H1 (cell line): Measurements from ENCODE around the gene DCBLD2. TPM values are rescaled to one million over a fixed set of nuclear protein-coding genes. Genes with fewer than 3 reads are reported as not detected.

Source experiments
- CTCF ChIA-PET: fragments of 300-600 bp; sonication (Branson Sonifier 250); formaldehyde crosslinking; loops from one replicate; lab custom pipeline; 2021; ENCODE audit not compliant: partially characterized antibody; lab: Charles Lee
- POLR2A ChIA-PET: fragments of 300-600 bp; sonication (Branson Sonifier 250); formaldehyde crosslinking; loops from one replicate; lab custom pipeline; 2021; ENCODE audit warnings: inconsistent platforms; ENCODE audit not compliant: partially characterized antibody; lab: Charles Lee
- DNase-seq, 2 experiments: peaks; one replicate each; pipeline versions ENCODE4 v3.0.0 to v3.0.0-alpha.2; 2010 to 2022; ENCODE audit warnings: low spot score in 2 of 2, low read depth in 1 of 2, mixed read lengths in 1 of 2
- FAIRE-seq: peaks from 2 replicates; lab custom pipeline; 2011; peaks lifted over from hg19 to GRCh38; lab: Jason Lieb, UNC
- H2AFZ ChIP-seq: 2 replicates; pipeline ENCODE4 v1.8.1; 2012; ENCODE audit warnings: low read length, inconsistent platforms
- H2AK5ac ChIP-seq: 2 replicates; pipeline ENCODE4 v1.6.1; 2013; ENCODE audit warnings: low read depth, low read length
- H2BK120ac ChIP-seq: replicated peaks from 2 replicates; pipeline ENCODE3; 2013; ENCODE audit warnings: low read depth, low read length, inconsistent platforms
- H2BK12ac ChIP-seq: 2 replicates; pipeline ENCODE4 v1.6.1; 2013; ENCODE audit warnings: low read depth, low read length
- H2BK15ac ChIP-seq: 2 replicates; pipeline ENCODE4 v1.6.1; 2013; ENCODE audit warnings: low read length
- H2BK20ac ChIP-seq: 2 replicates; pipeline ENCODE4 v1.6.1; 2013; ENCODE audit warnings: low read length
- H2BK5ac ChIP-seq: 2 replicates; pipeline ENCODE4 v1.6.1; 2013; ENCODE audit warnings: low read depth, low read length
- H3K14ac ChIP-seq: 2 replicates; pipeline ENCODE4 v1.6.1; 2013; ENCODE audit warnings: inconsistent platforms; ENCODE audit not compliant: insufficient read length
- H3K18ac ChIP-seq: 2 replicates; pipeline ENCODE4 v1.6.1; 2013; ENCODE audit warnings: low read length; ENCODE audit errors: extremely low read depth
- H3K23ac ChIP-seq: 2 replicates; pipeline ENCODE4 v1.6.1; 2013; ENCODE audit warnings: inconsistent platforms; ENCODE audit not compliant: insufficient read length
- H3K23me2 ChIP-seq: 2 replicates; pipeline ENCODE4 v1.6.1; 2013; ENCODE audit warnings: low read depth, low read length
- H3K27ac ChIP-seq: 2 replicates; pipeline ENCODE4 v1.6.1; 2011; ENCODE audit warnings: low read depth, low read length, inconsistent platforms
- H3K27me3 ChIP-seq, 4 experiments: replicated peaks in 1 of 4; 1 replicate in 1 of 4; 2 replicates in 3 of 4; pipeline versions ENCODE4 v1.6.1 to v1.8.1; 2011 to 2013; ENCODE audit warnings: low read length in 3 of 4, mild to moderate bottlenecking in 3 of 4, inconsistent platforms in 2 of 4, mixed read lengths in 2 of 4, moderate library complexity in 1 of 4; ENCODE audit not compliant: control insufficient read depth in 3 of 4, insufficient read depth in 3 of 4; ENCODE audit errors: extremely low read depth in 1 of 4
- H3K36me3 ChIP-seq, 4 experiments: 2 replicates each; pipeline versions ENCODE4 v1.6.1 to v1.8.1; 2011 to 2013; ENCODE audit warnings: mild to moderate bottlenecking in 4 of 4, low read length in 3 of 4, moderate library complexity in 2 of 4, control low read depth in 1 of 4, inconsistent platforms in 1 of 4; ENCODE audit not compliant: insufficient read depth in 4 of 4, control insufficient read depth in 2 of 4
- H3K4ac ChIP-seq: replicated peaks from 2 replicates; pipeline ENCODE3; 2013; ENCODE audit warnings: low read length, low read depth, mixed read lengths, inconsistent platforms; ENCODE audit not compliant: insufficient read length
- H3K4me1 ChIP-seq, 4 experiments: replicated peaks in 1 of 4; 1 replicate in 1 of 4; 2 replicates in 3 of 4; pipeline versions ENCODE4 v1.6.1 to v1.8.1; 2011 to 2013; ENCODE audit warnings: low read length in 3 of 4, inconsistent platforms in 2 of 4, mixed read lengths in 1 of 4; ENCODE audit not compliant: insufficient read depth in 4 of 4, control insufficient read depth in 3 of 4
- H3K4me2 ChIP-seq, 2 experiments: 2 replicates each; pipeline versions ENCODE4 v1.6.1 to v1.8.1; 2011 to 2013; ENCODE audit warnings: low read depth in 2 of 2, low read length in 2 of 2, control low read depth in 1 of 2, inconsistent platforms in 1 of 2, mild to moderate bottlenecking in 1 of 2; ENCODE audit not compliant: insufficient read depth in 1 of 2
- H3K4me3 ChIP-seq, 4 experiments: fragments of 200-600, 300-600 bp in 1 of 4; sonication (generic), shearing (Covaris generic), sonication (Bioruptor Twin) in 1 of 4; 2 replicates each; pipeline versions ENCODE4 v1.5.1 to v1.8.1; 2011 to 2016; ENCODE audit warnings: low read length in 4 of 4, low read depth in 3 of 4, control low read depth in 2 of 4, inconsistent platforms in 2 of 4, mild to moderate bottlenecking in 2 of 4, mixed read lengths in 1 of 4, moderate library complexity in 1 of 4; ENCODE audit not compliant: insufficient read depth in 2 of 4; ENCODE audit errors: extremely low read depth in 1 of 4
- H3K56ac ChIP-seq: replicated peaks from 2 replicates; pipeline ENCODE3; 2013; ENCODE audit warnings: low read depth, mild to moderate bottlenecking, mixed read lengths, low read length, inconsistent platforms; ENCODE audit not compliant: insufficient read length
- H3K79me1 ChIP-seq: 2 replicates; pipeline ENCODE4 v1.6.1; 2013; ENCODE audit warnings: low read depth, low read length, control low read depth
- H3K79me2 ChIP-seq, 2 experiments: 2 replicates each; pipeline versions ENCODE4 v1.6.1 to v1.8.1; 2012 to 2013; ENCODE audit warnings: low read length in 2 of 2, mild to moderate bottlenecking in 2 of 2, inconsistent platforms in 1 of 2; ENCODE audit not compliant: insufficient read depth in 2 of 2, control insufficient read depth in 1 of 2
- H3K9ac ChIP-seq, 4 experiments: replicated peaks in 1 of 4; 1 replicate in 1 of 4; 2 replicates in 3 of 4; pipeline versions ENCODE4 v1.6.1 to v1.8.1; 2011 to 2013; ENCODE audit warnings: low read depth in 3 of 4, low read length in 3 of 4, control low read depth in 2 of 4, mild to moderate bottlenecking in 2 of 4, moderate library complexity in 2 of 4, inconsistent platforms in 1 of 4; ENCODE audit errors: extremely low read depth in 1 of 4
- H3K9me3 ChIP-seq, 2 experiments: 2 replicates each; pipeline versions ENCODE4 v1.6.1 to v1.8.1; 2012 to 2013; ENCODE audit warnings: mild to moderate bottlenecking in 2 of 2, moderate library complexity in 2 of 2, control low read depth in 1 of 2, inconsistent platforms in 1 of 2, low read depth in 1 of 2, low read length in 1 of 2, mixed read lengths in 1 of 2; ENCODE audit not compliant: insufficient read depth in 2 of 2
- H4K20me1 ChIP-seq, 2 experiments: replicated peaks in 1 of 2; 2 replicates each; pipeline versions ENCODE3 to v1.8.1; 2011 to 2013; ENCODE audit warnings: inconsistent platforms in 2 of 2, low read length in 2 of 2, mild to moderate bottlenecking in 1 of 2; ENCODE audit not compliant: insufficient read depth in 2 of 2, control insufficient read depth in 1 of 2
- H4K5ac ChIP-seq: 2 replicates; pipeline ENCODE4 v1.6.1; 2013; ENCODE audit warnings: low read length, low read depth, mixed read lengths, inconsistent platforms; ENCODE audit not compliant: insufficient read length
- H4K8ac ChIP-seq: 2 replicates; pipeline ENCODE4 v1.8.0; 2013; ENCODE audit warnings: mild to moderate bottlenecking, moderate library complexity, low read length, inconsistent platforms; ENCODE audit not compliant: insufficient read depth; ENCODE audit errors: extremely low read depth
- H4K91ac ChIP-seq: replicated peaks from 2 replicates; pipeline ENCODE3; 2013; ENCODE audit warnings: low read length, mixed read lengths, inconsistent platforms; ENCODE audit not compliant: insufficient read length
- BCL11A ChIP-seq, 2 experiments: IDR thresholded peaks; one replicate each; pipeline ENCODE4 v1.6.1; 2011; ENCODE audit warnings: low read depth in 2 of 2, low read length in 2 of 2, mild to moderate bottlenecking in 2 of 2
- FOSL1 ChIP-seq: IDR thresholded peaks from 2 replicates; pipeline ENCODE4 v1.6.1; 2011; ENCODE audit warnings: mild to moderate bottlenecking, low read depth, low read length, moderate library complexity; ENCODE audit not compliant: insufficient read depth
- JUN ChIP-seq: IDR thresholded peaks from 2 replicates; pipeline ENCODE4 v1.6.1; 2011; ENCODE audit warnings: low read depth, mild to moderate bottlenecking, improper control_type of control experiment, low read length
- RXRA ChIP-seq: IDR thresholded peaks from 2 replicates; pipeline ENCODE4 v1.6.1; 2011; ENCODE audit warnings: low read depth, mild to moderate bottlenecking, low read length, moderate library complexity; ENCODE audit not compliant: insufficient read depth
- SP1 ChIP-seq: IDR thresholded peaks from 2 replicates; pipeline ENCODE4 v1.6.1; 2011; ENCODE audit warnings: low read depth, low read length
- SP2 ChIP-seq: IDR thresholded peaks from 2 replicates; pipeline ENCODE4 v1.6.1; 2012; ENCODE audit warnings: mild to moderate bottlenecking, low read length, inconsistent platforms
- TEAD4 ChIP-seq: IDR thresholded peaks from 2 replicates; pipeline ENCODE4 v1.6.1; 2012; ENCODE audit warnings: low read depth, low read length, inconsistent platforms, mixed read lengths
- WGBS, 2 experiments: shearing (Covaris generic) in 1 of 2; methylation state at CpG; one replicate each; pipeline versions ENCODE4 v1.1.6 to v1.1.7; 2013 to 2015; ENCODE audit warnings: low lambda C conversion rate in 2 of 2, mixed read lengths in 2 of 2, inconsistent platforms in 1 of 2, low coverage in 1 of 2, missing lambda C conversion rate in 1 of 2; ENCODE audit not compliant: insufficient replicate concordance in 2 of 2, insufficient coverage in 1 of 2, insufficient read length in 1 of 2; ENCODE audit errors: extremely low coverage in 1 of 2, missing lambda C conversion rate in 1 of 2; 5-methylcytosine and 5-hydroxymethylcytosine counted together
- polyA plus RNA-seq, 7 experiments: library from polyadenylated mRNA; depleted of rRNA in 3 of 7; stranded (reverse) in 5 of 7; unstranded in 2 of 7; fragments of >200 nt in 5 of 7; fragments of 200-250 nt in 2 of 7; gene quantifications; 1 replicate in 5 of 7; 2 replicates in 1 of 7; 4 replicates in 1 of 7; pipeline versions ENCODE4 v1.2.1 to v1.2.3, GENCODE V29; 2011 to 2013; ENCODE audit warnings: missing spikeins in 2 of 7, mixed read lengths in 2 of 7
- total RNA-seq: library from RNA; stranded (reverse); fragmentation: NEBNext Ultra II Directional; extraction: Animal tissue kit (Norgen Biotek cat#: 25700); gene quantifications from 2 replicates; pipeline ENCODE4 v1.2.1, GENCODE V29; 2021
- TF ChIP-seq, protein P1 (sequence below): IDR thresholded peaks from 2 replicates; pipeline ENCODE4 v1.6.1; 2012; ENCODE audit warnings: inconsistent platforms

The DCBLD2 gene
- total and polyA plus RNA-seq, 2 of the 8 experiments (the other 6 are each of a cell fraction or from before 2014, with no cell fraction given): 19.6 to 63.8 TPM

GRCh38 chr3:98945666-98946065, 44.2 kb upstream of the DCBLD2 start:
- H3K9me3 ChIP-seq: no peaks in the 10 kb centered on the region
- H4K20me1 ChIP-seq: no peaks in the 10 kb centered on the region
- H3K4me1 ChIP-seq: no peaks in the 10 kb centered on the region
- H2AK5ac ChIP-seq: no peak overlapping the region
- no peak overlapping the region for H3K27ac ChIP-seq
- no peak overlapping the region for H4K5ac ChIP-seq
- H3K18ac ChIP-seq: no peak overlapping the region
- H4K8ac ChIP-seq: no peak overlapping the region
- H3K4me2 ChIP-seq: no peak overlapping the region
- no peak for FAIRE-seq
- H3K79me2 ChIP-seq: no peaks in the 10 kb centered on the region
- no peak overlapping the region for H2BK15ac ChIP-seq
- no peak overlapping the region for H3K4me3 ChIP-seq
- no peak overlapping the region for H4K91ac ChIP-seq
- no peak for TF ChIP-seq FOSL1
- TF ChIP-seq BCL11A (IDR thresholded peaks at IDR 0.05; ENCODE audit: low read depth in 2 of 2, low read length in 2 of 2): no peak
- TF ChIP-seq JUN: no peak
- TF ChIP-seq RXRA: no peak
- no peak for TF ChIP-seq SP1
- no peak for TF ChIP-seq SP2
- TF ChIP-seq TEAD4: no peak
- TF ChIP-seq, protein P1, sequence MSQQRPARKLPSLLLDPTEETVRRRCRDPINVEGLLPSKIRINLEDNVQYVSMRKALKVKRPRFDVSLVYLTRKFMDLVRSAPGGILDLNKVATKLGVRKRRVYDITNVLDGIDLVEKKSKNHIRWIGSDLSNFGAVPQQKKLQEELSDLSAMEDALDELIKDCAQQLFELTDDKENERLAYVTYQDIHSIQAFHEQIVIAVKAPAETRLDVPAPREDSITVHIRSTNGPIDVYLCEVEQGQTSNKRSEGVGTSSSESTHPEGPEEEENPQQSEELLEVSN: no peak
- H2BK120ac ChIP-seq: no peak overlapping the region
- no peak for DNase-seq
- WGBS, 2 experiments: 95% methylated on average over 1 of the region's 1 CpG; no CpG with 5 or more reads in 1 of the 2 experiments
- no peaks in the 10 kb centered on the region for H3K79me1 ChIP-seq
- no peaks in the 10 kb centered on the region; the same call in 1 of the 2 replicates for H3K23me2 ChIP-seq
- H3K23ac ChIP-seq: no peak overlapping the region
- H2BK12ac ChIP-seq: no peak overlapping the region
- H2BK5ac ChIP-seq: no peak overlapping the region
- H2BK20ac ChIP-seq: no peak overlapping the region
- ChIA-PET POLR2A (no interaction called here), CTCF (interaction anchor here (0.9 to 1.8 kb wide), 4 partner anchors 9 to 128 kb away, joined by 3 to 5 read pairs (median 3); no protein-coding TSS in a partner anchor)
- no peak overlapping the region for H2AFZ ChIP-seq
- H3K4ac ChIP-seq: no peak overlapping the region
- no peak overlapping the region for H3K56ac ChIP-seq
- H3K36me3 ChIP-seq: no peaks in the 10 kb centered on the region
- H3K9ac ChIP-seq: no peak overlapping the region
- no peaks in the 10 kb centered on the region for H3K27me3 ChIP-seq
- H3K14ac ChIP-seq: no peak overlapping the region
